GM12873 (cell line): Measurements from ENCODE around the gene SIRPG.

ENCODE experiments used
- TF ChIP-seq, protein P1 (sequence below): IDR thresholded peaks from 2 replicates; pipeline ENCODE4 v1.5.1; 2012; ENCODE audit warnings: low read depth, mild to moderate bottlenecking, moderate library complexity, low read length, control low read depth; ENCODE audit not compliant: insufficient read depth; ENCODE audit errors: missing control alignments

The SIRPG gene

DNA sequence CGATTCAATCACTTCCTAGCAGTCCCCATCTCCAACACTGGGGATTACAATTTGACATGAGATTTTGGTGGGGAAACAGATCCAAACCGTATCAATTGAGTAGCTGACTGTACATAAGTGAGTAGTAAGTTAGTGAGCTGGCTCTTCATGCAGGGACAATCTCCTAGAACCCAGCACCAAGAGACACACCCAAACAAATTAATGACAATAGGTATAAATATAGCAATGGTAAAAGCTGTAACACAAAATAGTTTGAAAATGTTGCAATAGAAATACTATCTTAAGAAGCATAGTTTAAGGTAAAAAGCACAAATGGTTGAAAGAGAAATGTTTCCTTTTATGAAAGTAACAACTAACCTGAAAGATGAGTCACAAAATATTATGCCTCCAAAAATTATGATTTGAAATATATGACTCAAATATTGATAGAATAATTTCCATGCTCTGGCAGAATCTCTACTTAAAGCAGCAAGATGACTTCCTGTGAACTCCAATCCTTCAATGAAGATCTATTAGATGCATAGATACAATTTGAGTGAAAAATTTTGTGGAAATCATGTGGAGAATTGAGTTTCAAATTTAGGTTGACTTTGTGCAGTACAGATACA is 32.4 kb downstream of the SIRPG start:
- TF ChIP-seq, protein P1, sequence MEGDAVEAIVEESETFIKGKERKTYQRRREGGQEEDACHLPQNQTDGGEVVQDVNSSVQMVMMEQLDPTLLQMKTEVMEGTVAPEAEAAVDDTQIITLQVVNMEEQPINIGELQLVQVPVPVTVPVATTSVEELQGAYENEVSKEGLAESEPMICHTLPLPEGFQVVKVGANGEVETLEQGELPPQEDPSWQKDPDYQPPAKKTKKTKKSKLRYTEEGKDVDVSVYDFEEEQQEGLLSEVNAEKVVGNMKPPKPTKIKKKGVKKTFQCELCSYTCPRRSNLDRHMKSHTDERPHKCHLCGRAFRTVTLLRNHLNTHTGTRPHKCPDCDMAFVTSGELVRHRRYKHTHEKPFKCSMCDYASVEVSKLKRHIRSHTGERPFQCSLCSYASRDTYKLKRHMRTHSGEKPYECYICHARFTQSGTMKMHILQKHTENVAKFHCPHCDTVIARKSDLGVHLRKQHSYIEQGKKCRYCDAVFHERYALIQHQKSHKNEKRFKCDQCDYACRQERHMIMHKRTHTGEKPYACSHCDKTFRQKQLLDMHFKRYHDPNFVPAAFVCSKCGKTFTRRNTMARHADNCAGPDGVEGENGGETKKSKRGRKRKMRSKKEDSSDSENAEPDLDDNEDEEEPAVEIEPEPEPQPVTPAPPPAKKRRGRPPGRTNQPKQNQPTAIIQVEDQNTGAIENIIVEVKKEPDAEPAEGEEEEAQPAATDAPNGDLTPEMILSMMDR = no peak

DNA sequence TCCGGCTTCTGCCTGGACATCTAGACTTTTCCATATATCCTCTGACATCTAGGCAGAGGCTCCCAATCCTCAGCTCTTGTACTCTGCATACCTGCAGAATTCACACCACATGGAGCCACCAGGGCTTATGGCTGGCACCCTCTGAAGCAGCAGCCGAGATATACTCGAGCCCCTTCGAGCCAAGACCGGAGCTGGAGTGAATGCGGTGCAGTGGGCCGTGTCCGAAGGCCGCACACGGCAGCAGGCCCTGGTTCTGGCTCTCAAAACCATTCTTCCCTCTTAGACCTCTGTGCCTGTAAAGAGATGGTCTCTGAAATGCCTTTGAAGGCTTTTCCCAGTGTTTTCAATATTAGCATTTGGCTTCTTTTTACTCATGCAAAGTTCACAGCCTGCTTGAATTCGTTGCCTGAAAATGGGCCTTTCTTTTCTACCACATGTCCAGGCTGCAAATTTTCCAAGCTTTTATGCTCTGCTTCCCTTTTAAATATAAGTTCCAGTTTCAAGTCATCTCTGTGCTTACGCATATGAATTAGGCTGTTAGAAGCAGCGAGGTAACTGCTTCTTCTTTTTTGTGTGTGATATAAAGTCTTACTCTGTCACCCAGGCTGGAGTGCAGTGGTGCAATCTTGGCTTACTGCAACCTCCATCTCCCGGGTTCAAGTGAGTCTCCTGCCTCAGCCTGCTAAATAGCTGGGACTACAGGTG is 33.9 kb downstream of the SIRPG start:
- TF ChIP-seq, protein P1 = no peak

DNA sequence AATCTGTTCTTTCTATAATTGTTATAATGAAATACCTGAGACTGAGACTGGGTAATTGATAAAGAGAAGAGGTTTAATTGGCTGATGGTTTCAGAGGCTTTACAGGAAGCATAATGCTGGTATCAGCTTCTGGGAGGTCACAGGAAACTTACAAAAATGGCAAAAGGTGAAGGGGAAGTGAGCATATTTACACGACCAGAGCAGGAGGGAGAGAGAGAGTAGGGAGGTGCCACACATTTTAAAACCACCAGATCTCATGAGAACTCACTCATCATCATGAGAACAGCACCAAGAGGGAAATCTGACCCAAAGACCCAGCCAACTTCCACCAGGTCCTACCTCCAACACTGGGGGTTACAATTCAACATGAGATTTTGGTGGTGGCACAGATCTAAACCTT is 35.1 kb downstream of the SIRPG start:
- TF ChIP-seq, protein P1 = no peak

DNA sequence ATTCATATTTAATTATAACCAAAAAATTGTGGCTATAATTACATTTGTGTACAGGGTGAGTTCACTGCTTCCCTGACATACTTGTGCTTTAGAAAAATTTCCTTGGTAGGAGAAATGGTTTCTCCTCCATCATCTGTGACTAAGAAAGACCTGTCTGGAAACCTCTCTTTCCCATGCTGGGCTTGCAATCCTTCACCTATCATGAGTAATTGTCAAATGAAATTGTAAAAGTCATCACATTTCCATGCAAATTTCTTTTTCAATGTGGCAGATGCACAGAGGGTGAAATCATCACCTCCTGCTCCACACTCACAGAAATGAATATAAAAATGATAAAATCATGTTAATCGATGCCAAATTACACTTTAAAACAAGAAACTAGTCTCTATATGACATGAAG is 36.3 kb downstream of the SIRPG start:
- TF ChIP-seq, protein P1 = no peak

DNA sequence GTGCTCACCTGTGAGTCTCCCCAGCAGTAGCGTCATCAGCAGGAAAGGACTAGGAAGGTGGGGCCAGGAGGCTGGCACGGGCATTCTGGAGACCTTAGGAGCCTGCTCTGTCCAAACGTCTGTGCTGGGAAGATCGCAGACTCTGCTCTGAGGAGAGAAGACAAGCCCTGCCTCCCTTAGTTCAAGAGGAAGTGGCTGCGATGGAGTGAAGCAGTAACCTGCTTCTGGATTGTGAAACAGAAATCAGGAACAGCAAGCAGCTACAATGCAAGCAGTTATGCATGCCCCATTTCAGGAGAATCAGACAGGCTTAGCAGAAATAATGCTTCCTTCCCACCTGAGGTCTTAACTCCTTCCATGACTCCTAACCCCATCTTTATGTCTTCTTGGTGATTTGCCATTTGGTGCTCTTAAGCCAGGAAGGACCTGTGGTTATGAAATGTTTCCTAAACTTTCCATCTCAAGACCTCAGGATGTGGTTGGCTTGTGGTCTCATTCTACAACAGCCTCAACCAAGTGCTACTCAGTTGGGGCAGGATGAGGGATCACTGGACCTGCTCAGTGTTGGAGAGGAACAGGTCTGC is 37.6 kb downstream of the SIRPG start, which contains the start of gene SIRPB1:
Gene SIRPB1, minus strand, starts transcription at position 149 of the 584 bp plus-strand sequence. Its CDS starts 65 bp downstream, at position 84.
- TF ChIP-seq, protein P1 = no peak

DNA sequence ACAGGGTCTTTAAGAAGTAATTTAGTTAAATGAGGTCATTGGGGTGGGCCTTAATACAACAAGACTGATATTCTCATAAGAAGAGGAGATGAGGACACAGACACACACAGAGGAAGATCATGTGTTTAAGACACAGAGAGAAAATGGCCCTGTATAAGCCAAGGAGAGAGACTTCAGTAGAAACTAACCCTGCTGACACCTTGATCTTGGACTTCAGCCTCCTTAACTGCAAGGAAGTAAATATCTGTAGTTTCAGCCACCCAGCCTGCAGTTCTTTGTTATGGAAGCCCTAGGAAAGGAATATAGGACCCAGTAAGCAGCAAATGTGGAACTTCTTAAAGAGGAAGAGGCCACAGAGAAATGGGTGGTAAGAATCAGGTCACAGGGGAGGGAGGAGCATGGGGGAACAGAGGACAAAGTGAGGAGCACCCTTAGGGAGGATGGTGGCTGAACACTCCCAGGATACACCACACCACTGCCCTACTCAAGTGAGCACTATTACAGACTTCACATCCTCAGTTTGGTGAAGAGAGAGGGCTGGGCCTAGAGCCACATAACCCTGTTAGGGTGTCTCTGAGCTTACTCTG is 38.5 kb downstream of the SIRPG start:
- TF ChIP-seq, protein P1 = no peak

DNA sequence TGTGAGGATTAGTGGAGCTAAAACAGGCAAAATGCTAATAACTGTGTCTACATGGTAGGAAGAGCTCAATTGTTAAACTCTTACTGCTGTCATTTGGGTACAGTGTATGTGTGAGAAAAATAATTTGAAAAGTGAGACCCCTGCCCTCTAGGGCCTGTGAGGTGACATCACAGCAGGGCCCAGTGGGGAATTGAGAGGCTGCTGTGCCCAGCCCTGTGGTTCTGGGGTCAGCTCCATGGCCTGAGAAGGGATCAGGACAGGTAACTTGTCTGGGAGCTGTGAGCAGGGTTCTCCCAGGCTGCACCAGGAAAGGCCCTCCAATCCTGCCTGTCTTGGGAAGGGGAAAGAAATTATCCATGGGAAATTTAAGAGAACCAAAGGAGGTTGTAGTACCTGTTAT is 39.1 kb downstream of the SIRPG start:
- TF ChIP-seq, protein P1 = no peak
